Activated gamma-delta T cell (primary cell): ENCODE measurements around the gene ASCL1.

Source experiments
- DNase-seq: peaks from one replicate; lab custom pipeline; 2025; lab: John Stamatoyannopoulos, UW
- total RNA-seq, 2 donors: gene quantifications; one replicate each; lab custom pipeline; 2026; lab: John Stamatoyannopoulos, UW

ASCL1 gene
- total RNA-seq, result 0 reads per million in 2 donors

DNA sequence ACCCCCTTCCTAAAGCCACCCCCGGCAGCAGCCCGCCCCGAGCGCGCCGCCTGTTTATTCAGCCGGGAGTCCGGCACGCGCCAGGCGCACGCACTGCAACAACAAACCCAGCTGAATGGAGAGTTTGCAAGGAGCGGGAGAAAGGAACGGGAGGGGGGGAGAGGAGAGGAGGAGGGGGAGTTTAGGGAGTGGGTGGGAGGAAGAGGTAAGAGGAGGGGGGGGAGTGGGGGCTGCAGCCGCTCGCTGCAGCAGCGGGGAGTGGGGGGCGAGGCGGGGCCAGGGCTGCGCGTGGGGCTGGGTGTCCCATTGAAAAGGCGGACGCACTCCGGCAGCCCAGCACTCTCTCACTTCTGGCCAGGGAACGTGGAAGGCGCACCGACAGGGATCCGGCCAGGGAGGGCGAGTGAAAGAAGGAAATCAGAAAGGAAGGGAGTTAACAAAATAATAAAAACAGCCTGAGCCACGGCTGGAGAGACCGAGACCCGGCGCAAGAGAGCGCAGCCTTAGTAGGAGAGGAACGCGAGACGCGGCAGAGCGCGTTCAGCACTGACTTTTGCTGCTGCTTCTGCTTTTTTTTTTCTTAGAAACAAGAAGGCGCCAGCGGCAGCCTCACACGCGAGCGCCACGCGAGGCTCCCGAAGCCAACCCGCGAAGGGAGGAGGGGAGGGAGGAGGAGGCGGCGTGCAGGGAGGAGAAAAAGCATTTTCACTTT is at the start of gene ASCL1:
Gene ASCL1 (plus strand): TSS at position 336 of the 712 bp plus-strand sequence. CDS start 571 bp downstream, outside the sequence.
- DNase-seq, result no peak

DNA sequence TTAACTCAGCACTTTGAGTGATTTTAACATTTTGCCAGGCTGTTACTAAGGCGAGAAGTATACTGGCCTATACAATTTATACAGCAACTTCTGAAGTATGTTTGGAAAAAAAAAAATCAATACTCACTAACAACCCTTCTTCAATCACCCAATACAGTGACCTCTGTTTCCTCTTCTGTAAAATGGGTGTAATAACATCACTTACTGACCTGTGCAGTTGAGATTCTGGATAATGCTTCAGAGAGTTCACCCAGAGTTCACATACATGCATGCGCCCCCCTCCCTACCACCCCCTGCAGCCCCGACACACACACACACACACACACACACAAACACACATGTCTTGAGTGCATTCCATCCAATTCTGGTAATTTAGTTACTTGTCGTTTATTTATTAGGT is 49.6 kb upstream of the ASCL1 start:
- DNase-seq, result no peak

DNA sequence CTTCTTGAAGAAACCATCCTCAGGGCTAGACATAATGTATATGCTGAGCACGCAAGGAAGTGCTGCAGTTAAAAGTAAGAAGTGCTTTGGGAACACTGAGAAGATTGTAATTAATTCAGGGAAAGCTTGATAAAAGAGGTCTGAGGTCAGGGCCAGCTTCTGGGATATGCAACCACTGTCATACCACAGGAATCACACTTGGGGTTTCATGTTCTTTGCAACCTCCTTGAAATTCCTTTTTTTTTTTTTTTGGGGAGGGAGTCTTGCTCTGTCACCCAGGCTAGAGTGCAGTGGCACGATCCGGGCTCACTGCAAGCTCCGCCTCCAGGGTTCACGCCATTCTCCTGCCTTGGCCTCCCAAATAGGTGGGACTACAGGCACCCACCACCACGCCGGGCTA is 47.3 kb upstream of the ASCL1 start:
- no peak for DNase-seq

DNA sequence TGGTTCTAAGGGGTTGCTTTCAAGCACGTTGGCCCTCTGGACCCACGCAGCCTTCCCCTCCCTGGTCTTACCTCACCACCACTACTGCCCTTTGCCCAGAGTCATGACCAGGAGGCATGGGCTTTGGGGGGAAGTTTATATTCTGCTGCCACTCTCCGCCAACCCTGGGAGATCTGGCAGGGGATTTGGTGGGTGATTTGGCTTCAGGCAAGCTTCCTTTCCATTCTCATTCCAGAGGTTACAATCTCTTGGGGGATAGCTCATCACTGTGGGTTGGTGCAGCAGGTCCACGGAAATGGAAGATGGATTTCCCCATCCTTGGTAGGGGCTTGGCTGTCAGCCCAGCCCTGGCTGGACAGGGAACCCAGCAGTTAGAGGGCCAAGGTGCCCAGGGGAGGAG is 46.7 kb upstream of the ASCL1 start:
- DNase-seq, result no peak

DNA sequence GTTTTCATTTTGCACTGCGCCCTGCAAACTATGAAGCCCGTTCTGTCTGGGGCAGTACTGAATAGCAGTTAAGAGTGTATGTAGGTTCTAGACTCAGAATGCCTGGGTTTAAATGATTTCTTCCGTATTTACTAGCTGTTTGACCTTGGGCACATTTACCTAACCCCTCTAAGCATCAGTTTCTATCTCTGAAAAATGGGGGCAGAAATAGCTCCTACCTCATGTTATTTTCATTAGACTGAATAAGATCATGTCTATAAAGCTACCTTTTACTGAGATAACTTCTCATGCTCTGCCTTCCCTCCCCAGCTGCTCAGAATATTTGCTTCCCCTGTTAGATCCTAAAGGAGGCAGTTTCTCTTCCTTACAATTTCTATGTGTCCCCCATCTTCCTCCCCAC is 46.2 kb upstream of the ASCL1 start:
- DNase-seq, result no peak

- no peak for DNase-seq
Observed at GRCh38 chr12:102912258-102912657, 45.2 kb upstream of the ASCL1 start.

GRCh38 chr12:102913453-102914226 is 43.8 kb upstream of the ASCL1 start:
- no peak for DNase-seq

- no peak for DNase-seq
Observed at GRCh38 chr12:102916252-102917025, 41.0 kb upstream of the ASCL1 start.

GRCh38 chr12:102917026-102917787 is 40.3 kb upstream of the ASCL1 start, which contains the start of gene PAH:
Gene PAH, minus strand, starts transcription at chr12:102917244. Its CDS starts 114 bp downstream, at chr12:102917130.
- DNase-seq, result no peak

- no peak for DNase-seq
Observed at GRCh38 chr12:102918840-102919239, 38.6 kb upstream of the ASCL1 start.

DNA sequence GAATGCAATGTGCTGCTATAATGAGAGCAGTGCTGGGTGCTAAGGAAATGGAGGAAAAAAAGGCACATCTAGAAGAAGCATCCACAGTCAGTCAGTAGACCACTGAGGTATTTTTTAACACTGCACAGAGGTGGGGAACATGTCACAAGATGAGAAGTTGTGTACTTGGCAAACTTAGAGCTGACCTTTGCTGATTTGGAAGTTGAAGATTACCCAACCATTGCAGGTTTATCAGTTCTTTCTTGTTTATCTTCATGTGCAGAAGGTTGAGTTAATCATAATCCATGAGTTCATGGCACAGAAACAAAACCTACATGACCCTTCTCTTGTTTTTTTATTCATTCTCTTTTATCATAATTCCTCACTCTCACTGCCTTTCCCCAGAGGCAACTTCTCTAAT is 37.2 kb upstream of the ASCL1 start:
- no peak for DNase-seq

GRCh38 chr12:102921240-102921639 is 36.2 kb upstream of the ASCL1 start:
- DNase-seq, result no peak

DNA sequence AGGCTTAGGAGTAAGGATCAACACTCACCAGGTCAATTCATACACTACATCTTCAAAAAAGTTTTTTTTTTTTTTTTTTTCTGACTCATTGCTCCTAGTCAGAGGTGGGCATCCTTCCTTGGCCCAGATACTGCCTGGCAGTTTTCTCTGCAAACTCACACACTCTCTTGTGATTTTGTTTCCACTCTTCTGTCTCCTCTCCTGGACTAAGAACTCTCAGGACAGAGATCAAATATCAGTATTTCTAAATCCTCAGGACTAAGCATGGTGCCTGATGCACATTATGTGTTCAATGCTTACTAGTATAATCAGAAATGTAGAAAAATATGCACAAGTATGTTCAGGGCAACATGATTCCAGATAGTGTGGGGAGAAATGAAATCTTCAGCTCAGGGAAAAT is 30.3 kb upstream of the ASCL1 start:
- no peak for DNase-seq

DNA sequence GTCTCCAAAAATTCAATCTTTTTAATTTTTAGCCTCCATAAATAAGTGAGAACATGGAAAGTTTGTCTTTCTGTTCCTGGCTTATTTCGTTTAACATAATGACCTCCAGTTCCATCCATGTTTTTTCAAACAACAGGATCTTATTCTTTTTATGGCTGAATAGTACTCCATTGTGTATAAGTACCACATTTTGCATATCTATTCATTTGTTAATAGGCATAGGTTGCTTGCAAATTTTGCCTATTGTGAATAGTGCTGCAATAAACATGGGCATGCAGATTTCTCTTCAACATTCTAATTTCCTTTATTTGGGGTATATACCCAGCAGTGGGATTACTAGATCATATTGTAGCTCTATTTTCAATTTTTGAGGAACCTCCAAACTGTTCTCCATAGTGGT is 24.3 kb upstream of the ASCL1 start:
- no peak for DNase-seq

- no peak for DNase-seq
Observed at GRCh38 chr12:102939059-102939458, 18.4 kb upstream of the ASCL1 start.

- DNase-seq, result no peak
Observed at GRCh38 chr12:102939670-102940222, 17.7 kb upstream of the ASCL1 start.

DNA sequence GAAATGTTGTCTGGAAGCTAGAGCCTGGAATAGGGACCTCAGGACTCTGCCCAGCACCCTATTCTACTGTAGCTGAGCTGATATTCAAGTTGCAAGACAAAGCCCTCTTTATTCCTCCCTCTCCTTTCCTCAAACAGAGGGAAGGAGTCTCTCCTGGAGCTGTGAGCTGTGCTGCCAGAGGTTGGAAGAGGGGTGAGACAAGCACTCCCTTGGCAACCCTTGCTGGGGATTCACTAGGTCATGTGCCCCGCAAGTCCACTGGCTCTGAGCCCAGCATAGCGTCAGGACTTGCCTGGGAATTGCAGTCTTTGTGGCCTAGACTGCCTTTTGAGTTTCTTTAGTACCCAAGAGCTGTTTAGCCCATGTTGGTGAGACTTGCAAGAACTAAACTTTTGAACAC is 11.4 kb upstream of the ASCL1 start:
- DNase-seq, result no peak

DNA sequence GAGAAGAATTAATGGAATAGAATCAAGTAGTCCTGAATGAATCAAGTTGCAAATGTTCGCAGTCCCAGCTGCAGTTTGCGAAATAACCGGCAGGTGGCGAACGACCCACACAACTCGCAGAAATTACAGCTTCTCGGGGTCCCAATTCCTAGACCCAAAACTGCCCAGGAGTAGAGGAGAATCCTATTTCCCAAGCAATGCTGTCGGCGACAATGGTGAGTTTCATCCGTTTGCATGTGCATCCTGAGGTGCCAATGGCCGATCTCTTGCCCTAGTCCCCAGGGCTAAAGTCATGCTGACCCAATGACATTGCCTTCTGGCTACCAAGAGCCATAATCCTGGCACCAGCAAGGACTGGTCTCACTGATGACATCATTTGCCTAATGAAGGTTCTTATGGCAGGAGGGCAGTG is 8.5 kb upstream of the ASCL1 start:
- no peak for DNase-seq

DNA sequence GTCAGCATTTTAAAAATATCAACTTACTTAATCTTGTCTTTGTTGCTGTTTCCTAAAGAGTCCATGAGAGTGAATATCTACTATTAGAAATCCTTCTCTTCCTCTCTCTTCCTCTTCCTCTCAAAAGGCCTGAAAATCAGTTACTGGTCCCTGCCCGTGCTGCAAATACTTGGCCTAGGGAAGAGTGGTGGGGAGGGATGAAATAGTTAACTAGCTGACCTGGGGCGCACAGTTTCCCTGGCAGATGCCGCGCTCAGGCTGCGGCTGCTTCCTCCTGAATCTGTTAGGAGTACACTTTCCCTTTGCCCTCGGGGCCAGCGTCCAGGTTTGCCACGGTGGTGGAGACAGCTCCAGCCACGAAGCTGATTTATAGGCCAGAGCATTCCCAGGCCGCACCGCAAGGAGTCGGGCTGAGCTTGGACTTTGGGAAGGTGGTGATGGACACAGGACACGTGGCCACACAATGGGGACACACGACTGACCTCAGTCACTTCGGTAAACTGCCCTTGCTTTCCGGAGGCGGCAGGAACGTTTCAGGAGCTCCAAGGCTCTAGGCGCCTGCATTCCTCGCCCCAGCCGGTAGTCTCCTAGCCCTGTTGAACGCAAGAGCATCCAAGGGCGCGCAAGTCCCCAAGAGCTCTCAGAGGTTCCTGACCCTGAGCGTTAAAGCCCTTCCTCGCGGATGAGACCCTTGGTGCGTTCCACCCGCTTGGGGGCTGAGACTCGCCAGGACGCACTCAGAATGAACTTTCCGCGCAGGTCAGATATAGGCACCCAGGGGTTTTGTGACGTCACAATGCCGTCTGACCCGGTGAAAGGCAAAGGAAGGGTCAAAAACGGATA is 7.1 kb upstream of the ASCL1 start:
- DNase-seq, result no peak

GRCh38 chr12:102950950-102951619 is 6.4 kb upstream of the ASCL1 start:
- DNase-seq, result no peak
